Dendritic cell treated with granulocyte-macrophage colony-stimulating factor and Interleukin-4, amounts not matched to agents 40 ng/mL and 50 ng/mL, for 4 days (primary cell): ENCODE results near the gene ADCY1.

Experiments used
- H3K27ac Mint-ChIP-seq: one replicate; pipeline ENCODE4 v1.8.0; 2022; ENCODE audit warnings: mild to moderate bottlenecking, mixed read lengths
- H3K27me3 Mint-ChIP-seq: one replicate; pipeline ENCODE4 v1.8.0; 2022; ENCODE audit warnings: mild to moderate bottlenecking, mixed read lengths
- H3K36me3 Mint-ChIP-seq: one replicate; pipeline ENCODE4 v1.8.0; 2022; ENCODE audit warnings: low read depth, mixed read lengths
- H3K4me1 Mint-ChIP-seq: one replicate; pipeline ENCODE4 v1.8.0; 2022; ENCODE audit warnings: low read depth, mixed read lengths
- H3K4me3 Mint-ChIP-seq: one replicate; pipeline ENCODE4 v1.8.0; 2022; ENCODE audit warnings: mild to moderate bottlenecking, moderate library complexity, mixed read lengths
- H3K9me3 Mint-ChIP-seq: one replicate; pipeline ENCODE4 v1.8.0; 2022; ENCODE audit warnings: mixed read lengths
- intact Hi-C: fragments of 100-400 bp; cut with micrococcal nuclease; formaldehyde crosslinking; loops from one replicate; pipeline ENCODE4 v1.15.0; 2022

ADCY1 gene

DNA sequence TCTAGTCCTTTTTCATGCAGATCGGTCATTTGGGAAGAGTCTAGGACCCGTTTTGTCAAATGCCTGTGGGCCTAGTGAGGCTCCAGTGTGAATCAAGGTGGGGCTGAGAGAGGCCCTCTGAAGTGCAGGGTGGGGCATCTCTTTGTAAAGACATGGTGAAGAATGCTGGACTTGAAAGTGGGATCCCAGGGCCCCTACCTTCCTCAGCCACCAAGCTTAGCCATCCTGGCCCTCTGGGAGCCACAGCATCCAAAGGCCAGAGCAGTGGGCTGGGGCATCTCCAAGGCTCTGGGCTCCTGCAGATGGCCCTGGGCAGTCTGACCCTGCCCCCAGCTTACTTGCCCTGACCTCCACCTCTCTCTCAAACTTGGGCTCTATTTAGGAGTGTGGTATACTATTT lies 78.5 kb downstream of the ADCY1 start:
- no peaks in the 10 kb centered on the region for H3K4me1 Mint-ChIP-seq
- H3K36me3 Mint-ChIP-seq: no peaks in the 10 kb centered on the region
- no peaks in the 10 kb centered on the region for H3K9me3 Mint-ChIP-seq
- no peak overlapping the region for H3K4me3 Mint-ChIP-seq
- no peak overlapping the region for H3K27ac Mint-ChIP-seq
- intact Hi-C loops: no loop called here
- H3K27me3 Mint-ChIP-seq: no peaks in the 10 kb centered on the region

- no peaks in the 10 kb centered on the region for H3K4me1 Mint-ChIP-seq
Measured at GRCh38 chr7:45653209-45653907, 79.2 kb downstream of the ADCY1 start.

DNA sequence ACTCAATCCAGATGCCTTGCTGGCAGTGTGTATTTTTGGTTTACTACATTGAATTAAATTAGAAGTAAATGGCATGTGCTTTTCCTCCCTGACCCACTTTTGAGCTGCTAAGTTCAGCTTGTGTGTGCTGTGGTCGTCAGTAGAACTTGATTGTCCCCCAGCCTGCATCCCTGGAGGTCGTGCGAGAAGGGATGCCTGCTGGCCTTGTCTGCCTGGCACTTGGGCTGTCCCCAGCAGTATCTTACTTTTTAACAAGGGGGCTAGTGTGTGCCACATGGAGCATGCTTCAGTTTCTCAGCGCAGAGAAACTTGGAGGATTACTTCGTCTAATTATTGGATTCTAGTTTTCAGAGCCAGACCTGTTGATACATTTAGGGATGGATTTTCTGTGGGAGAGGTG lies 80.2 kb downstream of the ADCY1 start:
- Mint-ChIP-seq H3K4me3 (no peak overlapping the region), H3K27me3 (no peaks in the 10 kb centered on the region), H3K9me3 (no peaks in the 10 kb centered on the region), H3K36me3 (no peaks in the 10 kb centered on the region), H3K4me1 (no peaks in the 10 kb centered on the region), H3K27ac (no peak overlapping the region)
- intact Hi-C loops: no loop called here

More at GRCh38 chr7:45653209-45653907, 79.2 kb downstream of the ADCY1 start:
- Mint-ChIP-seq H3K4me3 (no peak overlapping the region), H3K9me3 (no peaks in the 10 kb centered on the region), H3K27ac (no peak overlapping the region), H3K27me3 (no peaks in the 10 kb centered on the region), H3K36me3 (no peaks in the 10 kb centered on the region)
- intact Hi-C loops: no loop called here

DNA sequence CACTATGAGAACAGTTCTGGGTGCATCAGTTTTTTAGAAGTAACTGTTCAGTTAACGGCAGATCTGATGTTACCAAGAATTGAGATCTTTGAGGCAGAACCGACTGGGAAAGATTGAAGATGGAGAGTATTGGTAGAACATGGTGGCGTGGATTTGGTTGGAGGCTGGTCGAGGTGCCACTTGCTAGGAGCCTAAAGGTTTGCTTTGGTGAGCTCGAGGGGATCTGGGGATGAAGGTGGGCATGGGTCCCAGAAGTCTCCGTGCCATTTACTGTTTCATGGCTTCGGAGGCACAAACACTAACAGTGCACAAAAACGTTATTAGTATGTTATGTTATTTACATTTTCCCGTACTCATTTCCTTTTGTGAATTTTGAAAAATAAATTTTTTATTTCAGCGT lies 81.4 kb downstream of the ADCY1 start:
- intact Hi-C loops: no loop called here
- H3K4me3 Mint-ChIP-seq: no peak overlapping the region

GRCh38 chr7:45656431-45656830 lies 82.3 kb downstream of the ADCY1 start:
- Mint-ChIP-seq H3K27ac (no peak overlapping the region), H3K4me1 (no peaks in the 10 kb centered on the region), H3K27me3 (no peaks in the 10 kb centered on the region), H3K9me3 (no peaks in the 10 kb centered on the region), H3K36me3 (no peaks in the 10 kb centered on the region), H3K4me3 (no peak overlapping the region)
- intact Hi-C loops: no loop called here

More for the DNA sequence above, 81.4 kb downstream of the ADCY1 start:
- no peaks in the 10 kb centered on the region for H3K4me1 Mint-ChIP-seq
- H3K27me3 Mint-ChIP-seq: no peaks in the 10 kb centered on the region
- H3K9me3 Mint-ChIP-seq: no peaks in the 10 kb centered on the region
- no peak overlapping the region for H3K27ac Mint-ChIP-seq
- no peaks in the 10 kb centered on the region for H3K36me3 Mint-ChIP-seq

DNA sequence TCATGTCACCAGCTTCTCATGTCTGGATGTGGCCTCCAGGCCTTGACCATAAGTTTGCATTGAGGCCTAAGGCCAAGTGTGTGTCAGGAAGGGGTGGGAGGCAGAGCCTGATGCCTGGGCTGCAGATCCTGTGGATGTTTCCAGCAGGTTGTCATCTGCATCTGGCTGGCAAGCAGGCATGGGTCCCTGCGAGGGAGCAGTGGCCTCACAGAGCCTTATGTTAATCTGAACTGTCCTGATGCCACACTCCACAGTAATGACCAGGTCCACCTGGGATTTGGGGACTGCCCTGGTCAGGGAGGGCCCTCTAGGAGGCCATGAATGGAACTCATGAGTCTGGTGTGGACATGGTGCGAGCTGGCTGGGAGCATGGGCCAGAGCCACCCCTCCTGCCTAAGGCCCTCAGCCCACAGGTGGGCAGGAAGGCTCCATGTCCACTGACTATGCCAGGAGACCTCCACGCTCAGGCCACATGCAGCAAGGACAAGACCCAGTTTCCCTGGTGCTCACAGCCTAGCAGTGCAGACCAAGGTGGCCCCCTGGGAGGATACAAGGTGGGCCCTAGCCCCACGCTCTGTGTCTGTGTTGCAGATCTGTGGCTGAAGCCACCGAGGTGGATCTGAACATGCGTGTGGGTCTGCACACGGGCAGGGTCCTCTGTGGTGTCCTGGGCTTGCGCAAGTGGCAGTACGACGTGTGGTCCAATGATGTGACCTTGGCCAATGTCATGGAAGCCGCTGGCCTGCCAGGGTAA lies 83.1 kb downstream of the ADCY1 start:
- Mint-ChIP-seq H3K9me3 (no peaks in the 10 kb centered on the region), H3K4me3 (no peak overlapping the region), H3K36me3 (no peaks in the 10 kb centered on the region), H3K27me3 (no peaks in the 10 kb centered on the region), H3K4me1 (no peaks in the 10 kb centered on the region), H3K27ac (no peak overlapping the region)
- intact Hi-C loops: no loop called here

- Mint-ChIP-seq H3K36me3 (no peaks in the 10 kb centered on the region), H3K4me3 (no peak overlapping the region), H3K27ac (no peak overlapping the region), H3K27me3 (no peaks in the 10 kb centered on the region), H3K9me3 (no peaks in the 10 kb centered on the region), H3K4me1 (no peaks in the 10 kb centered on the region)
- intact Hi-C loops: no loop called here
Measured at GRCh38 chr7:45657890-45658715, 83.9 kb downstream of the ADCY1 start.

DNA sequence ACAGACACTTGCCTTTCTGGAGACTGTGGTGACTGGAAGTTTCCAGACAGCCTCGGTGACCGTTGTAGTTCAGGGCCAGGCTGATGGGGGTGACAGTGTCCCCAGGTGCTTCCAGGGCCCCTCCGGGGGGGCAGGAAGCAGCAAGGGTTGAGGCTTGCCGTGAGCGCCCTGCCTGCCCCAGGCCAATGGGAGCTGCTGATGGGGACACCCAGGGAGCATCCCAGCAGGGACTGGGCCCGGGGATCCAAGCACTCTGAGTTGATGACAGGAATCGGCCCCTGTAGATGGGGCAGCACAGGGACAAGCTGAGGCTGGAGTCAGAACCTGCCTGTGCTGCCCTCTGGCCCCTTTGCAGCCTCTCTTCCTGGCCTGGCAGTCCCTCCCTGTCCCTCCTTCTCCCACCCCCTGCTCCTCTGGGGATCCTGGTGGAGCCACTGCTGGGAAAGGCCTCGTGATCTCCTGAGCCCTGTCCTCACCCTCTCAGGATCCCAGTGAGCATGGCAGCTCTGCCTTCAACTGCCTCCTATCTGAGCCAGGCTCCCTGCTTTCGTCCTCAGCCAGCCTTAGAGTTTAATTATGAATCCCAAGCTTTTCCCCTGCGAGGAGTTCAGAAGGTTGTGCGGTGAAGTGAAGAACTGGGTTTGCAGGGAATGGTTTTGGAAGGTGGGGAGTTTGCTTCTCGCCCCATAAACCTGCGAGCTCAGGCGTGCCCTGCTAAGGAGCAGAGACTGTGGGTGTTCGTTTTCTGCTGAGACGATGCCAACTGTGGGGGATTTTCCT lies 84.7 kb downstream of the ADCY1 start:
- no peak overlapping the region for H3K4me3 Mint-ChIP-seq
- H3K9me3 Mint-ChIP-seq: no peaks in the 10 kb centered on the region
- H3K4me1 Mint-ChIP-seq: no peaks in the 10 kb centered on the region
- intact Hi-C loops: no loop called here
- no peaks in the 10 kb centered on the region for H3K36me3 Mint-ChIP-seq
- H3K27me3 Mint-ChIP-seq: no peaks in the 10 kb centered on the region
- H3K27ac Mint-ChIP-seq: no peak overlapping the region

DNA sequence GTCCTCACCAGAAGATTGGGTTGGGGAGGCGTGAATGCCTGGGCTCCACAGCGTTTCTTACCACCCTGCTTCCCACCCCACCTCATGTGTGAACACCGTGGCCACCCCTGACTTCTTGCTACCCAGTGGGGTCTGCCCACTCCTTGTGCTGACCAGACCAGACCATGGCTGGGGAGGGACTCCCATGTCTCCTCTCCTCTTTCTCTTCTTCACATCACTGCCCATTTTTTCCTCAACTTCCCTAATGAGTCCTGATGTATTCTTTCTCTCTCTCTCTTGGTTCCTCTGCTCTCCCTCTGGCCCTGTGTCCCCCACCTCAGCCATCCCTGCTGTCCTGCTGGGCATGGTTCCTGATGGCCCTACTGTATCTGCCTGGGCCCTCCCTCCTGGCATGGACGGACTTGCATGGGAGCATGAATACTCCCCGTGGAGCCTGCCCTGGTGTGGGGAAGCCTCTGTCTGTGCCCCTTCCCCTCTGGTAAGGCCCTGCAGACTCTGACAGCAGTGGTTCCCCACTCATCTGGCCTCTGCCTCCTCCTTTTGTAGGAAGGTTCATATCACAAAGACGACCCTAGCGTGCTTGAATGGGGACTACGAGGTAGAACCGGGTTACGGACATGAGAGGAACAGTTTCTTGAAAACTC lies 85.5 kb downstream of the ADCY1 start:
- Mint-ChIP-seq H3K27me3 (no peaks in the 10 kb centered on the region), H3K27ac (no peak overlapping the region), H3K4me3 (no peak overlapping the region), H3K9me3 (no peaks in the 10 kb centered on the region), H3K4me1 (no peaks in the 10 kb centered on the region), H3K36me3 (no peaks in the 10 kb centered on the region)
- intact Hi-C loops: loop anchor here (5.0 kb wide), 1 partner anchor 198 kb away; no protein-coding TSS in a partner anchor

DNA sequence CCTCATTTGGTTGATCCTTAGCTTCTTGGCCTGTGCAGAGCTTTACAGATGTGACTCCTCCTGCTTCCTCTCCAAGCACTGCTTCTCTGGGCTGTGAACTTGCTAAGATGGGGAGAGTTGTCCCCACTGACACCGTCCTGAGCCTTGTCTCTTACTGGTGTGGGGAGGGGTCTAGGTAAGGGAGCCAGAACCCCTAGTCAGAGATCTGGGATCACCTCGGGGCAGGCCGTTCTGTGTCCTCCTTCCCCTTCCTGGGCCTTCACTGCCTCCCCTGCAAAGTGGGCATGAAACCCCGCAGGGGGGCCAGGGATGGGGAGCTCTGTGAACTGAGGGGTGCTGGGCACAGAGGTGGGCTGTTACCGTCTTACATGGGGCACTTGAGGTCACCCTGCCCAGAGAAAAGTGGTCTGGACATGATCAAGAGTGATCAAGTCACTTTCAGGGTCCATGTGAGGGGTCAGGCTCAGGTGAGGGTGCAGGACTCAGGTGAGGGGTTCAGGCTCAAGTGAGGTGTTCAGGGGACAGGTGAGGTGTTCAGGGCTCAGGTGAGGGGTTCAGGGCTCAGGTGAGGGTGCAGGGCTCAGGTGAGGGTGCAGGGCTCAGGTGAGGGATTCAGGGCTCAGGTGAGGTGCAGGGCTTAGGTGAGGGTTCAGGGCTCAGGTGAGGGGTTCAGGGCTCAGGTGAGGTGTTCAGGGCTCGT lies 86.2 kb downstream of the ADCY1 start:
- Mint-ChIP-seq H3K4me3 (no peak overlapping the region), H3K27me3 (no peaks in the 10 kb centered on the region), H3K36me3 (no peaks in the 10 kb centered on the region), H3K27ac (no peak overlapping the region), H3K4me1 (no peaks in the 10 kb centered on the region), H3K9me3 (no peaks in the 10 kb centered on the region)
- intact Hi-C loops: loop anchor here (5.0 kb wide), 1 partner anchor 197 kb away; no protein-coding TSS in a partner anchor

DNA sequence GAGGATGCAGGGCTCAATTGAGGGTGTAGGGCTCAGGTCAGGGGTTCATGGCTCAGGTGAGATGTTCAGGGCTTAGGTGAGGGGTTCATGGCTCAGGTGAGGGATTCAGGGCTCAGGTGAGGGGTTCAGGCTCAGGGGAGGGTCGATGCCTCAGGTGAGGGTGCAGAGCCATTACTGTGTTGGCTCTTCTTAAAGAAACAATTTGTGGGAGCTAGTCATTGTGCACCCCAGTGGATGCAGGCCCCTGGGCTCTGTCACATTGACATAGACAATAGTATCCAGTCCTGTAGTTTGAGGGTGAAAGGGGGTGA lies 86.7 kb downstream of the ADCY1 start:
- H3K36me3 Mint-ChIP-seq: no peaks in the 10 kb centered on the region
- H3K27me3 Mint-ChIP-seq: no peaks in the 10 kb centered on the region
- no peak overlapping the region for H3K27ac Mint-ChIP-seq
- intact Hi-C loops: loop anchor here (5.0 kb wide), 1 partner anchor 196 kb away; no protein-coding TSS in a partner anchor
- H3K4me1 Mint-ChIP-seq: no peaks in the 10 kb centered on the region
- H3K9me3 Mint-ChIP-seq: no peaks in the 10 kb centered on the region
- no peak overlapping the region for H3K4me3 Mint-ChIP-seq

DNA sequence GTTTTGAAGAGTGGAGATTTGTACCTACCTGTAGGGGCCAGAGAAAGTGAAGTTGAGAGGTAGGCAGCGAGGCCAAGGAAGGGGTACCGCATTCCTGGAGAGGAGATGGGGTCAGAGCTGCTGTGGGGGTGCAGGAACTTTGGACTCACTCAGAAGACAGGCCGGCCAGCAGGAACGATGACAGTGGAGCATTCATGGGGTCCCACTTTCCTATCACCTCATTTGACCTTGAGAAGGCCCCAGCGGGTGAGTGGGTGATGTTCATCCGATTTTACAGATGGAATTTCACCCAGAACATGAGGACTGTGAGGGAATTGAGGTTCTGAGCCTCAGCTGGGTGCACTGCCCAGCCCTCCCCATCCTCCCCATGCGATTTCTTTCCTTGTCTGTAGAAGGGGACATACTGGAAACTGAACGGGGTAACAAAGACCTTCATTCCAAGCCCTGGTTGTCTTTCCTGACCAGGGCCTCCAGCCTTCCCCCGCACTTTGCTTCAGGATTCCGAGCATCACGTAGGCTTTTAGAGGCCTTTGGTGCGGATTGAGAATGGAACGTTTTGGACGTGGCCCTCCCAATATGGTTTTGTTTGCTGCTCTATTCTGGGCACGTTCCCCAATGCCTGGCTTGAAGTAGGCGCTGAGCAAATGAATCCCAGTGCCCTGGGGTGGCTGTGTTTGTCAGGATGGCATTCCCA lies 87.3 kb downstream of the ADCY1 start:
- Mint-ChIP-seq H3K9me3 (no peaks in the 10 kb centered on the region), H3K4me3 (no peak overlapping the region), H3K27ac (no peak overlapping the region), H3K4me1 (no peaks in the 10 kb centered on the region), H3K36me3 (no peaks in the 10 kb centered on the region), H3K27me3 (no peaks in the 10 kb centered on the region)
- intact Hi-C loops: loop anchor here (5.0 kb wide), 1 partner anchor 196 kb away; no protein-coding TSS in a partner anchor
